HG02623 (cell line): Measurements from ENCODE around the gene ZNF791.
"Not testable (repeated sequence)": the region's sequence is repeated elsewhere in the genome, so short reads cannot be mapped to it uniquely, and the experiment has no call there.

Experiments
- ATAC-seq: cut with Tn5 transposase; IDR thresholded peaks from one replicate; pipeline ENCODE4 v1.9.1; 2021; ENCODE audit warnings: moderate library complexity; ENCODE audit not compliant: unreplicated experiment

ZNF791 gene

GRCh38 chr19:12628040-12629022 is 17.6 kb downstream of the ZNF791 start:
- ATAC-seq = no peak

GRCh38 chr19:12629215-12629614 is 18.5 kb downstream of the ZNF791 start:
- no peak for ATAC-seq

GRCh38 chr19:12636631-12637030 is 25.9 kb downstream of the ZNF791 start:
- ATAC-seq = no peak

- ATAC-seq = no peak
These were observed 28.0 kb downstream of the ZNF791 start for GRCh38 chr19:12638611-12639182.

GRCh38 chr19:12639901-12640613 is 29.3 kb downstream of the ZNF791 start:
- no peak for ATAC-seq

- ATAC-seq = no peak
These were observed 30.7 kb downstream of the ZNF791 start for GRCh38 chr19:12641456-12641855.

GRCh38 chr19:12642506-12642905 is 31.8 kb downstream of the ZNF791 start:
- ATAC-seq = no peak

GRCh38 chr19:12643716-12644115 is 33.0 kb downstream of the ZNF791 start:
- ATAC-seq = not testable (repeated sequence)

- no peak for ATAC-seq
These were observed 35.8 kb downstream of the ZNF791 start for GRCh38 chr19:12646551-12646950.

GRCh38 chr19:12647047-12647446 is 36.3 kb downstream of the ZNF791 start:
- ATAC-seq = no peak

GRCh38 chr19:12647490-12648071 is 36.9 kb downstream of the ZNF791 start:
- ATAC-seq = no peak

GRCh38 chr19:12648088-12648487 is 37.4 kb downstream of the ZNF791 start:
- ATAC-seq = no peak

- ATAC-seq = no peak
These were observed 39.2 kb downstream of the ZNF791 start for GRCh38 chr19:12649941-12650340.

GRCh38 chr19:12652219-12652618 is 41.5 kb downstream of the ZNF791 start:
- no peak for ATAC-seq

- no peak for ATAC-seq
These were observed 44.8 kb downstream of the ZNF791 start for GRCh38 chr19:12655546-12655945.

- ATAC-seq = no peak
These were observed 46.3 kb downstream of the ZNF791 start for GRCh38 chr19:12656899-12657571.

GRCh38 chr19:12657966-12658365 is 47.2 kb downstream of the ZNF791 start:
- ATAC-seq = no peak

GRCh38 chr19:12660980-12661379 is 50.3 kb downstream of the ZNF791 start:
- no peak for ATAC-seq

GRCh38 chr19:12664406-12665280 is 53.9 kb downstream of the ZNF791 start:
- no peak for ATAC-seq

GRCh38 chr19:12665281-12665573 is 54.5 kb downstream of the ZNF791 start:
- no peak for ATAC-seq
